A172 (cell line): ENCODE measurements around the gene SDHB. TPM values are rescaled to one million over a fixed set of nuclear protein-coding genes. Genes with fewer than 3 reads are reported as not detected.
A peak's percentile ranks its signal among the peaks of the same experiment; 100 is the strongest.

Source experiments
- DNase-seq: peaks from one replicate; pipeline ENCODE4 v3.0.0-alpha.2; 2015; ENCODE audit warnings: low spot score
- total RNA-seq: library from RNA; depleted of rRNA; stranded (reverse); fragments of >200 nt; shearing (Covaris generic); gene quantifications from 2 replicates; pipeline ENCODE4 v1.2.3, GENCODE V29; 2014

Gene SDHB
- total RNA-seq, 1 experiment from 2014 or later: 241 TPM

DNA sequence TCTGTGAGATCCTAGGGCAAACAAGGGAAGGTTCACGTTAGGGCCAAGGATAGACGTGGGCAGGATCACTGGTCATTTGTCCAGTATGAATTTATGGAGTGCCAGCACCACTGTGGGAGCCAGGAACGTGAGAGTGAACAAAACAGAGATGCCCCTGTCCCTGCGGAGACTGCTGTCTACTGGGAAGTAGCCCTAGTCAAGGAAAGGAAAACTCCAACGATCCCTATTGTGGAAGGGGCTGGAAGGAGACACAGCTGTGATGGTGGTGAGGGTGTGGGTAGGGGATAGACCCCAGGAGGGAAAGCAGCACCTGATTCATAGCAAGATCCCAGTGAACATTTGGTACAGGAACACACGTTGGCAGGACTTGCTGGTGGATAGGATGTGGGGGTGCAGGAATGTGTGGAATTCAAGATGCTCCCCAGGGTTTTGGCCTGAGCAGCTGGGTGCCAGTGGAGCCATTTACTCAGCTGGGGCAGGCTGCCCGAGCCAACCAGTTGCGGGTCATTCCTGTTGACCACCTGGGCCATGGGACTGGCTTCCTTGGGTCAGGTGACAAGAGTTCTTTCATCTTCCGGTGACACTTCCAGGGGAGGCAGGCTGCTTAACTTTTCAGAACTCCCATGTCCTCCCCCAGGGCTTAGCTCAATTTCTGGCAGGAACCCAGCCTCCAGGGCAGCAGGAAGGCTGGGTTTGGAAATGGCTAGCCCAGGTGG, 40.9 kb downstream of the SDHB start:
- DNase-seq: peak; percentile 91

DNA sequence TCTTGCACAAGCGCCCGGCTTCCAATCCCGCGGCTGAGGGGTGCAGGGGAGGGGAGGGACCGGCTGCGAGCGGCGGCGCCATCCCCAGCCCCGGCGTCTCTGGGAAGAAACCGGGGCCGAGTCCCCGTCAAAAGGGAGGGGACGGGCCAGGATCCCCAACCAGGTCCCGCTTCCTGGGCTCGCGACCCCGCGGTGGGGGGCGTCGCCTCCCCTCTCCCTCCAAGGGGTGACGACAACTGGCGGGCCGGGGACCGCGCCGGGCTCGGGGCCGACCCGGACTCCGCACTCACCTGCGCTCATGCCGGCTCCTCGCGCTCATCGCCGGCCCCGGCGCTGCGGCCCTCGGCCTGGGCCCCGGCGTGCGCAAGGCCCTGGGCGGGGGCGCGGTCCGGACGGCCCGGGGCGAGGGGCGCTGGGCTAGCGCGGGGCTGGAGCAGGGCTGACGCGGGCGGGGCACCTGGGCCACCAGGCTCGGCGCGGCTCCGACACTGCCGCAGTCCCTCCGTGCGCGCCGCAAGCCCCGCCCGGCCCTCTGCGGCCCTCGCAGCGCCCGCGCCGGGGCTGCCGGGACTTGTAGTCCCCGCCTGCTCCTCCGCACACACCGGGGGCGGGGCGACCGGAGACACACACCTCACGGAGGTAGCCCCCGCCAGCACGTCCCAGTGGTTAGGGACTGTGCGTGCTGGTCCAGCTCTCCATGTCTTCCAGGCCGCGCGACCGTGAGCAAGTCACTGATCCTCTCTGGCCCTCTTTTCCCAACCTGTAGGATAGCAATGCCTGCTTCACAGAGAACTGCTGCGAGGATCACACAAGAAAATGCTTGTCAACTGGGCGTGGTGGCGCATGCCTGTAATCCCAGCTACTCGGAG, 42.2 kb downstream of the SDHB start, which contains the start of gene ATP13A2:
Gene ATP13A2, minus strand, starts transcription at position 490 of the 869 bp plus-strand sequence. Its CDS starts 190 bp downstream, at position 300.
- DNase-seq: peak; percentile 14

DNA sequence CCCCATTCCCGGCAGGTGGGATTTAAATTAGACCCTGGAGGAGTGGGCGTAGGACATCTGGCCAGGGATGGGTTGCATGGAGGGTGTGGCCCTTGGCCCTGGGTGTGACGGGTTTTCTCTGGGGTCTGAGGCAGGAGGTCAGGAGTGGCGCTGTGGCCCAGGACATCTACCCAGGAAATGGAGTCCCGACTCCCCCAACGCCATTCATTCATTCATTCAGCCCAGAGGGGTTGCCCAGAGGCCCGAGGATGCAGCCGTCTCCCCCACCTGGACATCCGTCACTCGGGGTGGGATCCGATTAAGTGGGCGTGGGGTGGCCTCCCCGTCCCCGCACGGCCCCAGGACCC, 42.8 kb downstream of the SDHB start:
- DNase-seq: no peak

DNA sequence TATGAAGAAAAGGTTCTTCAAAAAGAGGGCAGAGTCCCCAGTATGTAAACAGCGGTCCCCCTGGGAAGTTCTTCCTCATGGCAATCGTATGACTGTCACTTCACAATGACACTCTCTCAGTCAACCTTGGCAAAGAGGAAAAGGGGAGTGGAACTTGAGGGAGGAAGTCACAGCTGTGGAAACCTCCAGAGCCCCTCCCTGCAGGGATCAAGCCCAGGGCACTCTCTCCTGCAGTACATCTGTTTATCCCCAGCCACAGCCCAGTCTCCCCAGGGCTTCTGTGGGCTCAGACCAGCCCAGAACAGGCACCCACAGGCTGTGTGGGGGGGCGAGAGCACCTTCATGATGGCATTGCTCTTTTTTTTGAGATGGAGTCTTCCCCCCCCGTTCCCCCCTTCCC, 44.1 kb downstream of the SDHB start:
- DNase-seq: peak; percentile 12

DNA sequence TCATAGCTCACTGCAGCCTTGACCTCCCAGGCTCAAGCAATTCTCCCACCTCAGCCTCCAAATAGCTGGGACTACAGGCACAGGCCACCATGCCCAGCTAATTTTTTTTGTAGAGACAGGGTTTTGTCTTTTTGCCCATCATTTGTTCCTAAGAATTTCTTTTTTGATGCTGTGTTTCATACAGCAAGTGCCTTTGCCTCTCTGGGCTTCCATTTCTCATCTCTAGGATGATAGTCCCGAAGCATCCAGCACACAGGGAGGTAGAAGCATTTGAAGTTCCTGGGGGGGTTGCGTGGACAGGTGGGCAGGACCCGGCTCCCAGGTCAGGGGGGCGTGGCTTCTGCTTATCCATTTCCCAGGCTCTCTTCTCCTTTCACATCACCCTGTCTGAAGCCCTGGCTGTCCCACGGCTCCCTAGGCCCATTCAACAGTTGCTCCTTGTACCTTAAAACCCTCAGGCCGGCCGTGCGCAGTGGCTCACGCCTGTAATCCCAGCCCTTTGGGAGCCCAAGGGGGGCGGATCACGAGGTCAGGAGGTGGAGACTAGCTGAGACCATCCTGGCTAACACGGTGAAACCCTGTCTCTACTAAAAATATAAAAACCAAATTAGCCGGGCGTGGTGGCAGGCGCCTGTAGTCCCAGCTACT, 45.5 kb downstream of the SDHB start:
- DNase-seq: no peak

DNA sequence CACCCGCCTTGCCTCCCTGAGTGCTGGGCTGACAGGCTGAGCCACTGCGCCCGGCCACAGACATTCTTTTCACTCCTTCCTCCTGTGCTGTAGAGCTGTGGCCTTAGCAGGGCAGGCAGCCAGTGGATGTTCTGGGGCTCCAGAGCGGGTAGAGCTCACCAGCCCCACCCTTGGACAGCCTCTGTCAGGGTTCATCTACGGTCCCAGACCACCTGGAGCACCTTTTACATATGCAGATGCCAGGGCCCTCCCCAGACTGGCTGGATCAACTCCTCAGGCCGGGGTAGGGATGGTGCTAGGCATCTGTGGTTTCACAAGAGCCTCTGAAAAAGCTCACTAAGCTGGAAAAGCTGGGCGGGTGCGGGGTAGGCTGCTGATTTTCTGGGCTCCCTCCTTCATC, 46.7 kb downstream of the SDHB start:
- DNase-seq: no peak

DNA sequence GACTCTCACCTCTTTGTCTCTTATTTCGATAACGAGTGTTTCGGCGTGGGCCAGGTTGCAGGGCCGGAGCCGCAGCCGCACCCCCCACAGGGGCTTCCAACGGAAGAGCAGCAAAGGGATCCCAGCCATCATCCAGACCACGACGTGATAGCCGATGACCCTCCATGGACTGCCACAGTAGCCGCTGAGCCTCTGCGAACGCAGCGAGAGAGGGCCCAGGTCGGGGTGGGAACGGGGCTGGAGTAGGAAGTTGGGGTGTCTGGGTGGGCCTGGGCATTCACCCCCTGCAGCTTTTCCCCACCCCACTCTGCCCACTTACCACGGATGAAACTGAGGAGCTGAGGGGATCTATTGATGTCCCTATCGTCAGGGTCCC, 48.5 kb downstream of the SDHB start:
- DNase-seq: no peak

DNA sequence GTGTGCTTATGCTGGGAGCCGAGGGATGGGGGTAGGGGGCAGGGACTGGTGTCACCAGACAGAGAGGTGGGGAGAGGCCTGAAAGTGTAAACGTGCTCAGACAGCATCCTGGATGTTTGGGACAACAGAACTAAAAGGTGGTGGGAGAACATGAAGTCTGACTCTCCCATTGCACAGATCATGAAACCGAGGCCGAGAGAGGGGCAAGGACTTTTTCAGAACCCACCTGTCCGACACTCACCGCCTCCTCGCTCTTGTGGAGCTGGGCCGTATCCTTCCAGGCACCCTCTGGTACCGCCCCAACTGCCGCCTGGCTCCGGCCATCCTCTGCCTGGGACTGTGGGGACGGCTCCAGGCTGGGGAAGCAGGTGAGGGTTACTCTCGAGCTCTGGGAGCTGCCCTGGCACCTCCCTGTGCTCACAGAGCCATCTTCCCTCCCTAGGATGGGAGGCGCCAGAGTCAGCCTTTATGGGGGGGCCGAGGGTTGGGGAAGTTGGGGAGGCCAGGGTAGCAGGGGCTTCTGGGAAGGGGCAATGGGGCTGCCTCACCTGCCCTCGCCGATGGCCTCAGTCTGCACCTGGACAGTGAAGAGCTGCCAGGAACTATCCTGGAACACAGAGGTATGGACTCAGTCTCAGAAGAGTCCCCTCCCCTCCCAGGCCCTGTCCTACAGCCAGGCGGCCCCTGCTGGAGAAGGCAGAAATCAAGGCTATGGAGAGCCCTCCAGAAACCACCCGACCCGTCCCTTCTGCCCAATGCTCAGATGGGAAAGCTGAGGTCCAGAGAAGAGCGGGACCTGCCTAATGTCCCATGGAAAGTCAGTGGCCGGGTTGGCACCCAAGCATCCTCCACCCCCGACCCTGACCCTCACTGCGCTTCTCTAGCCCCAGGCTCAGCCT, 49.1 kb downstream of the SDHB start:
- DNase-seq: no peak

DNA sequence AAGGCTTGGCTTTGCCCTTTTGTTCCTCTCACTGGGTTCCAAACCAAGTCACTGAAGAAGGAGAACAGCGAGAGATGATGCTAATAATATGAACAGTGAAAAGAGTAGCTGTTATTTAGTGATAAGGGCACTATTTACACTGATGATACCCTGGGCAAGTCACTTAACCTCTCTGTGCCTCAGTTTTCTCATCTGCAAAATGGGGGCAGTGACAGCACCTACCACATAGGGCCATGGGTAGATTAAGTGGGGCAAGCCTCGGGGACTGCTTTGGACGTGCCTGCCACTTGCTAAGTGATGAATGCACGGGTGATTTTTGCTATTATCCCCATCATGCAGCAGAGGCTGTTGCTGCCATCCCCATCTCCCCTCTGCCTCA, 51.3 kb downstream of the SDHB start:
- DNase-seq: no peak

DNA sequence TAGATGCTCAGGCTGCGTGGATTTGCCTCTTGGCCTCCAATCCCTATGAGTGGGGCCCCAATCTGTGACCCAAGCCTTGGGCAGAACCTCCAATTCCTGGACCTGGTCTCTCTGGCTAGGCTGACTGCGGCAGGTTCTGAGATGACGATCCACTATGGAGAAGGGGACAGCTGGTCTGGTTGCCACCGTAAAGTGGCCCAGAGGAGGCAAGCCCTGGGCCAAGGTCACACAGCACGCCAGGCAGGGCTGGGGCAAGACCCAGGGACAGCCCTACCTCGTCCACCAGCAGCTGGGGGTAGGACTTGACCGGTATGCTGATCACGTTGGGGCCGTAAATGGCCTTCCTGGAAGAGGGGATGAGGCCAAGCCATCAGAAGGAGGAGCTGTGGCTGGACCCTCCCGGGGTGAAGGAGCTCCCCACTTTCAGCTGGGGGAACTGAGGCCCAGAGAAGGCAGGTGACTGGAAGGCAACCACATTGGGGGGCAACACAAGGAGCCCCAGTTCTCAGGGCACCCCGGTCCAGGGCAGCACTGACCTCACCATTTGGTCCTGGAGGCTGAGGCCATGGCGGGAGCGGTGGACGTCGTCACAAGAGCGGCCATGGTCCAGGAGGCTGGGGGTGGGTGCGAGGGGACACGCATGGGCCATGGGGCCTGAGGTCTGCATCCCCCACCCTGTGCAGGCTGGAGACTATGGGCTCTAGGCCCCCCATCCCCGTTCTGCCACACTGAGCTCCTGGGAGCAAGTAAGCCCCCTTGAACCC, 51.9 kb downstream of the SDHB start:
- no peak for DNase-seq

DNA sequence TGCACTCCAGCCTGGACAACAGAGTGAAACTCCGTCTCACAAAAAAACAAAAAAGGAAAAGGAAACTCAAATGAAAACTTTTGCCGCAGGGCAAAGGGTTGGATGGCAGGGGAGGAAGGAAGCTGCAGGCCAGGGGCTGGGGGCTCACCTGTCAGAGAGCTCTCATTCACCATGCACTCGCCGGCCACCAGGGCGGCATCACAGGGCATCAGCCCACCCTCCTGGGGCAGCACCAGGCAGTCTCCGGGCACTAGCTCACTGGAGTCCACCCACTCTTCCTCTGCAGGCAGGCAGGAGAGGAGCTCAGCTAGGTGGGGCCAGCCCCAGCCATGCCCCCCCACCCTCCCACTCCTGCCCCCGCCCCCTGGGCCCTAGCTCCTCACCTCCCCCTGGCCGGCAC, 54.0 kb downstream of the SDHB start:
- DNase-seq: no peak

DNA sequence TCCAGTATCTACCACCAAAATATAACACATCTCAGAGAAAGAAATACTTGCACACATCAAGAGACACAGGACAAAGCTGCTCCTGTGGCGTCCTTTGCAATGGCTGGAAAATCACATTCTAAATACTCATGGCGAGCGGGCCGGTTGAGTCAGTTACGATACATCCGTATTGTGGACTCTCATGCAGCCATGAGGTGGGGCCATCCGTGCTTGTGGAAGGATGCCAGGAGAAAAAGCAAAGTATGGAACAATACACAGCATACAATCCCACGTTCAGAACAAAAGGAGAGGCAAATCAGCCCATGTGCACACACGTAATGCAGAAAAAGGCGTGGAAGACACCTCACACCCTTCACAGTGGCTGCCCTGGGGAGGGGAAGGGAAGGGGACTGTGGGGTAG, 55.2 kb downstream of the SDHB start:
- DNase-seq: no peak

DNA sequence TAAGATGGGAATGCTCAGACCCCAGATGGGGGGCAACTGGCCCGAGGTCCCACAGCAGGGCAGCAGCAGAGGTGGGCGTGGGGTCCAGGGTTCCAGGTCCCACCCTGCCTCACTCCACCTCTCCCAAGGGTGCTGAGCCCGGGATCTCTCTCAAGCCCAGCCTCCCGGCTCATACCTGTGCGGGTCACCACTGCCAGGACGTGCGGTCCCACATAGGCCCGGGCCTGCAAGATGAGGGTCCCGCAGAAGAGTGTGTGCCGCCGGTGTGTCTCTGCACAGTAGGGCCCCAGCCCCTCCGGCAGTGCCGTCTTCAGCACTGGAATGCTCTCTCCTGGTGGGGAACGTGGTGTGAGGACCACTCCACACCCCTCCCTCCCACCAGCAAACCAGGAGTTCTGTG, 57.0 kb downstream of the SDHB start:
- no peak for DNase-seq

DNA sequence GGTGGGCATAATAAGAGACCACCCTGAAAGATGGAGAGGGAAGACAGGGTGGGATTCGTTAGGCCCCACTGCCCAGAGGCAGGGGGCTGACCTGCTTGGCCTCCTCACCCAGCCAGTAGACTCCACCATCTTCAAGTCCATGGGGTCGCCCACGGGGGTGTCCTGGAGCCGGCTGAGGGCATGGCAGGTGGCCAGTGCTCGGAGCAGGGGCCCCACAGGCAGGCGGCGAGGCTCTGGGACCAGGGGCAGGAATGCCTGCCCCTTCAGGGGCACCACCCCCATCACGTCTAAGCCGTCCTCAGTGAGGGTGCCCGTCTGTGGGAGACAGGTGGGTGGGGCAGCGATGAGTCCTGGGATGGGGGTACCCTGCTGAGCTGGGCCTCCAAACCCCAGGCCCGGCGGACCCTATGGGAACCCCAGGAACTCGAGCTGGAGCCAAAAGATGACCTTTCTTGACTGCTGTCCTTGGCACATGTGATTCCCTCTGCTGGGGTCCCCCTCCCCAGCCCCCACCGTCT, 60.3 kb downstream of the SDHB start:
- no peak for DNase-seq

DNA sequence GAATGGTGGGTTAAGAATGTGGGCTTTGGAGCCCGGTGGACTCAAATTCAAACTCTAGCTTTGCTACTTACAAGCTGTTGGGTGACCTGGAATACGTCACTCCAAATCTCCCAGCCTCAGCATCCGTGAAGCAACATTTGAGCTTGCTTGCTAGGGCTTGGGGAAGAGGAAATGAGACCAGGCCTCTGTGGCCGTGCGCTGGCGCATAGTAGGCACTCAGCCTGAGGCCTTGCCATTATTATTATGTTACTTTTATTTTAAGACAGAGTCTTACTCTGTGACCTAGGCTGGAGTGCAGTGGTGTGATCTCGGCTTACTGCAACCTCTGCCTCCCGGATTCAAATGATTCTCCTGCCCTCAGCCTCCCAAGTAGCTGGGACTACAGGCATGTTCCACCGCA, 61.2 kb downstream of the SDHB start:
- DNase-seq: no peak

DNA sequence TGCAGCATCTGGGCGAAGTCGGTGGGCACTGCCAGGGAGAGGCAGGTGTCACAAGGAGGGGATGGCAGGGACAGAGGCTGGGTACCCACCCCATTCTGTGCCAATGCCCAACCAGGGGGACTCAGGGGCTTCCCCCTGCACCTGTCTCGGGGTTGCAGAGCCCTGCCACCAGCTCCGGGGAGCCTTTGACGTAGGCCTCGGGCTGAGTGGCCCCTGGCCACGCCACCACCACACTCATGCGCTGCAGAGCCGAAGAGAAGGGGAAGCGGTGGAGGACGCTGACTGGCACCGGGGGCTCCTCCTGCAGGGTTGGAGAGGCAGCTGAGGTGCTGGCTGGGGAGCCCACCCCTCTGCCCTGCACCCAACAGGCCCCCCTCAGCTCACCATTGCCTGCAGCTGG, 61.7 kb downstream of the SDHB start:
- no peak for DNase-seq

DNA sequence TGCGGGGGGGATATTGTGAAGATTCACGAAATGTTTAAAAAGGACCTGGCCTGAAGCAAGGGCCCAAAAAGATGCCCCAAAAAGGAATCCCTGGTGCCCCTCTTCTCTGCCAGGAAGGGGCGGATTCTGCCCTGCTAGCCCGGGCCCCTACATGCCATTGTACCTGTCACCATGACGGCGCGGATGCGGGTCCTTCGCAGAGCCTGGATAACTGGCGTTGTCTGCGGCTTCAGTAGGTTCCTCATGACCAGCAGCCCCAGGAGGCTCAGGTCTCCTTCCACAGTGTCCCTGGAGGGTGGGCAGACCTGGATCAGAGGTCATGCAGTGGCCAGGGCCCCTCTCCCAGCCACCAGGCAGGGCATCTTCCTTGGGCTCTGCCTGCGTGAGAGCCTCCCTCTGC, 62.3 kb downstream of the SDHB start:
- DNase-seq: no peak

DNA sequence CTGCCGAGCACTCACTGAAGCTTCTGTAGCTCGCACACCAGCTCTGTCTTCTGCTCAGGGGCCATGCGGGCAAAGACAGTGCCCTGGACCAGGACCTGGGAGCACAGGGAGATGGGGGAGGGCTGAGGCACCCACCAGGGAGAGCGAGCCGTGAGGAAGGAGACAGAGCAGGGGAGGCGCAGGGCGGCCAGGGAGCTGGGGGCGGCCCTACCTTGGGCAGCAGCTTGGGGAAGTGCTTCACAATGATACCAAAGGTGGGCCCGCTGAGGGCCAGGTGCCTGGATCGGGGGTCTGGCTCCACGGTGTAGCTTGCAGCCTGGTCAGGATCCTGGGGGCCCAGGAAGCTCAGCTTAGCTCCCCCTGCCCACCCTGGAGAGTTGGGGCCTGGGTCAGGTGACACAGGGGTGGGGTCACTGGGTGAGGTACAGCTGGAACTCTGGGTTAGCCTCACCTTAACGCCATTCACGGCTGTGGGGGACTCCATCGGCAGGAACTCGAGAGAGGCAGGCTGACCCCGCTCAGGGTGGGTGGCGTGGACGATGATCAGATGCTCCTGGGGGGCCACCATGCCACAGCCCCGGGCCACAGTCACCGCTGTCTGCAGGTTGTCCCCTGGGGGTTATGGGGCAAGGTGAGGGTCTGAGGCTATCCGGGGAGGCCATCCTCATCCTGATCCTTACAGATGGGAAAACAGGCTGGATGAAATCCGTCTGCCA, 64.0 kb downstream of the SDHB start:
- no peak for DNase-seq

DNA sequence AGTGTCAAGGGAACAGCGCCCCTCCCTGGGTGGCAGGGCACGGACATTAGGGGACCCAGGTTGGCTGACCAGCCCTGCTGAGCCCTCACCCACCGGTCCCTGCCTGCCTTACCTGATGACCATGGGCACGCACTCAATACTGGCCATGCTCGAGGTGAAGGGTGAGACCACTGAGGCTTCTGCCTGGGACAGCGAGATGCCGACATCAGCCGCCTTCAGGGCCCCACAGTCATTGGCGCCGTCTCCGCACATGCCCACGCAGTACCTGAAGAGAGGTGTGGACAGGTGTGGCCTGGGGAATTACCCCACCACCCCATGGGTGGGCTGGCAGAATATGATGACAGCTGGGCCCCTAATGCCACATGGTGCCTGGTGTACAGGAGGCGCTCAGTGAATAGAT, 65.6 kb downstream of the SDHB start:
- no peak for DNase-seq

DNA sequence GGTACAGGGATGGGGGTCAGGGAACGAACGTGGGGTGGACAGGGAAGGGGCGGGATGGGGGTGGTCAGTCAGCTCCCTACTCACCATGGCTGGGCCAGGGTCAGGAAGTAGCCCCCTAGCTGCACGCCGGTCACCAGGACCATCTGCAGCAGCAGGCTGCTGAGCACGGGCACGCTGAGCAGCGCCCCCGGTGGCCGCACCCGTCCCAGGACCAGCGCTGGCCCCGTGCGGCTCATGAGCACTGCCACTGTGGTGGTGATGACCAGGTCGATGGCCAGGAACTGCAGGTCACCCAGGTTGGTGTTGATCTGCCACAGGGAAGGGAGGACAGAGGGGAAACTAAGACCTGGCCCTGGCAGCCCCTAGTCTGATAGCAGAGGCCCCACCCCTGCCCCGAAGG, 66.9 kb downstream of the SDHB start:
- DNase-seq: no peak
